ENCODE data around the gene ADAMTS12. TPM values are rescaled to one million over a fixed set of nuclear protein-coding genes. Genes with fewer than 3 reads are reported as not detected.

ADAMTS12 gene
- total RNA-seq, 1 experiment from 2014 or later = 0.92 TPM

GRCh38 chr5:33684496-33685159, 207.2 kb downstream of the ADAMTS12 start:
- DNase-seq (ENCODE audit: extremely low read depth, low read depth) = no peak

GRCh38 chr5:33679791-33680190, 212.0 kb downstream of the ADAMTS12 start:
- no peak for DNase-seq (ENCODE audit: extremely low read depth, low read depth)

GRCh38 chr5:33675958-33676464, 215.8 kb downstream of the ADAMTS12 start:
- no peak for DNase-seq (ENCODE audit: extremely low read depth, low read depth)

GRCh38 chr5:33671700-33672291, 220.0 kb downstream of the ADAMTS12 start:
- DNase-seq (ENCODE audit: extremely low read depth, low read depth) = no peak

GRCh38 chr5:33662722-33663427, 228.9 kb downstream of the ADAMTS12 start:
- no peak for DNase-seq (ENCODE audit: extremely low read depth, low read depth)

- DNase-seq (ENCODE audit: extremely low read depth, low read depth) = no peak
These were observed 232.1 kb downstream of the ADAMTS12 start for GRCh38 chr5:33659526-33660169.

GRCh38 chr5:33657804-33658440, 233.9 kb downstream of the ADAMTS12 start:
- no peak for DNase-seq (ENCODE audit: extremely low read depth, low read depth)

GRCh38 chr5:33657176-33657575, 234.6 kb downstream of the ADAMTS12 start:
- DNase-seq (ENCODE audit: extremely low read depth, low read depth) = no peak

- DNase-seq (ENCODE audit: extremely low read depth, low read depth) = no peak
These were observed 240.9 kb downstream of the ADAMTS12 start for GRCh38 chr5:33650911-33651310.

- DNase-seq (ENCODE audit: extremely low read depth, low read depth) = no peak
These were observed 242.0 kb downstream of the ADAMTS12 start for GRCh38 chr5:33649549-33650482.

GRCh38 chr5:33641744-33642505, 249.9 kb downstream of the ADAMTS12 start:
- DNase-seq (ENCODE audit: extremely low read depth, low read depth) = no peak

- DNase-seq (ENCODE audit: extremely low read depth, low read depth) = no peak
These were observed 252.3 kb downstream of the ADAMTS12 start for GRCh38 chr5:33639474-33639873.

- DNase-seq (ENCODE audit: extremely low read depth, low read depth) = no peak
These were observed 254.8 kb downstream of the ADAMTS12 start for GRCh38 chr5:33637011-33637410.

- no peak for DNase-seq (ENCODE audit: extremely low read depth, low read depth)
These were observed 256.2 kb downstream of the ADAMTS12 start for GRCh38 chr5:33635582-33635981.

- no peak for DNase-seq (ENCODE audit: extremely low read depth, low read depth)
These were observed 258.1 kb downstream of the ADAMTS12 start for GRCh38 chr5:33633699-33634098.

- no peak for DNase-seq (ENCODE audit: extremely low read depth, low read depth)
These were observed 260.0 kb downstream of the ADAMTS12 start for GRCh38 chr5:33631786-33632185.

GRCh38 chr5:33631139-33631538, 260.7 kb downstream of the ADAMTS12 start:
- no peak for DNase-seq (ENCODE audit: extremely low read depth, low read depth)

- no peak for DNase-seq (ENCODE audit: extremely low read depth, low read depth)
These were observed 261.8 kb downstream of the ADAMTS12 start for GRCh38 chr5:33629999-33630398.

- no peak for DNase-seq (ENCODE audit: extremely low read depth, low read depth)
These were observed 263.0 kb downstream of the ADAMTS12 start for GRCh38 chr5:33628796-33629195.

Data from NCI-H460 (cell line).